Measurements from ENCODE around the gene DAPK1.

DAPK1 gene

DNA sequence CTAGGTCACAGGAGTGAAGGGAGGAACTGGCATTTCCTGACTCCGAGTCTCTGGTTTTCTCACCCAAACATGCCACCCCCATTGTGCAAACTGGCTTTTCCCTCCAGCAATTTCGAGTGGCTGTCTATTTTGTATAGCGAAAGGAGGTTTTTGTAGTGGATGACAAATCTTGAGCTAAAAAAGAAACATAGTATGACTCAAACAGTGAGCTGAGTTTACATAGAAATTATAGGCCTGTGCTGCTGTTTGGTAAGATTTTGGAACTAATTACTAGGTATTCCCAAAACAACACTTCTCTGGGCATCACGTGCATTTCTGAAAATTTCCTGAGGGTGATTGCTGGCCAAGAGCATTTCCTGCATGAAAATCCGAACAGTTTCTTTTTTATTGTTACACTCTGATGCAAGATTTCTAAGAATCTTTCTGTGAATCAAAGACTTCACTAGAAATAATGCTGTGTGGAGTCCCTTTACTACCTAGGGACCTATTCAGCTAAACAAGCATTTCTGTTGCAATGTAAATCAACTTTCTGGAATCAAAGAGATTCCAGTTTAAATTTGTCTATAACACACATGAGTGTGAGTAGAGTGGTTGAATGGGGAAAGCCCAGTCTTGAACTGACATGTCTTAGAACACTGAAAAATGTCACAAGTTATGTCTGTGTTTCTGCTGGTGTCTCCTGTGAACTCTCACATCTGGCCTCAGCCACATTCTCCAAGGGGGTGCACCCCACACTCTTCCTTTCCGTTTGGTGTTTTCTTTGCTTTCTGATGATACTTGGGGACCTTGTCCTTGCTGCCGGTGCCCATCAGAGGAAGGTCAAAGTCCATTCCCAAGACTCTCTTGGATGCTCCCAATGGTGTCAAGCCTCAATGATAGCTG is 33.3 kb upstream of the DAPK1 start:
- Histone ChIP-seq H2BK5ac (ENCODE audit: low read depth, low read length, poor library complexity, severe bottlenecking) (no peak overlapping the region), H4K8ac (ENCODE audit: low read length) (no peak overlapping the region), H3K9me3 (ENCODE audit: control insufficient read depth, low read length) (no peaks in the 10 kb centered on the region), H3K27me3 (ENCODE audit: control insufficient read depth in 1 of 2, insufficient read depth in 1 of 2, low read length in 2 of 2) (no peaks in the 10 kb centered on the region), H3K4me2 (ENCODE audit: low read length, poor library complexity, severe bottlenecking) (no peak overlapping the region), H3K4me1 (ENCODE audit: control insufficient read depth, insufficient read depth, low read depth, low read length) (no peaks in the 10 kb centered on the region), H2AK5ac (ENCODE audit: low read length, severe bottlenecking) (no peak overlapping the region), H3K36me3 (ENCODE audit: control insufficient read depth in 1 of 2, insufficient read depth in 2 of 2, low read depth in 1 of 2, low read length in 2 of 2) (no peaks in the 10 kb centered on the region), H3K27ac (ENCODE audit: low read length, poor library complexity, severe bottlenecking) (no peak overlapping the region), H3K79me1 (replicated peaks; ENCODE audit: low read length, poor library complexity, severe bottlenecking) (no peaks in the 10 kb centered on the region), H2BK12ac (ENCODE audit: low read length in 2 of 2) (no peak overlapping the region), H3K9ac (ENCODE audit: low read length) (peak overlapping the region; percentile 52), H3K23ac (ENCODE audit: low read length in 2 of 2) (no peak overlapping the region), H2BK120ac (ENCODE audit: low read depth, low read length) (no peak overlapping the region), H2AFZ (ENCODE audit: low read depth, low read length) (no peak overlapping the region), H3K4ac (ENCODE audit: low read depth in 1 of 2, low read length in 2 of 2) (no peak overlapping the region), H3K18ac (ENCODE audit: low read depth in 1 of 2, low read length in 2 of 2) (peak overlapping the region in 1 of 2 experiments; percentile 52), H2BK15ac (ENCODE audit: low read depth, poor library complexity, severe bottlenecking) (no peak overlapping the region), H3K14ac (ENCODE audit: low read length in 2 of 2) (no peak overlapping the region), H3K4me3 (ENCODE audit: insufficient read depth in 1 of 2, low read depth in 1 of 2, low read length in 2 of 2) (peak overlapping the region in 1 of 2 experiments; percentile 14), H4K91ac (ENCODE audit: low read length) (no peak overlapping the region)
- 86% methylated on average over 7 of the region's 7 CpGs for WGBS
- DNase-seq: no peak

DNA sequence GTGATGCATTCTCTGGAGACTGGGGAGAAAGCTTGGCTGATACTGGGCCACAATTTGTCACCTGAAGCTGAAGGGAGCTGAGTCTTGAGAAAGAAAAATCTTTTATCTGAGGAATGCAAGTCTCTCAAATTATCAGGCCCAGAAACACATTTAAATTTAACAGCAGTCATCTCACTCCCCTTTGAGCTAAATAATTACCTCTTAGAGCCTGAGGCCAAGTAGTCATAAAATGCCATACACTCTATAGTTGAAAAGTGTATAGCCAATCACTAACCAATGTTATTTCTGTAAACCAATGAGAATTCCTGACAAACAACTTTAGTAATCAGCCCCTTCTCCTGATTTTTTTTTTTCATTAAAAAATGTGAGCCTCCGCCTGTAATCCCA is 32.7 kb upstream of the DAPK1 start:
- H2BK12ac ChIP-seq (ENCODE audit: low read length in 2 of 2): no peak overlapping the region
- H3K4me2 ChIP-seq (ENCODE audit: low read length, poor library complexity, severe bottlenecking): no peak overlapping the region
- H3K9me3 ChIP-seq (ENCODE audit: control insufficient read depth, low read length): no peaks in the 10 kb centered on the region
- no peak overlapping the region for H2BK15ac ChIP-seq (ENCODE audit: low read depth, poor library complexity, severe bottlenecking)
- no peak overlapping the region for H3K14ac ChIP-seq (ENCODE audit: low read length in 2 of 2)
- no peak overlapping the region for H3K27ac ChIP-seq (ENCODE audit: low read length, poor library complexity, severe bottlenecking)
- H3K27me3 ChIP-seq (ENCODE audit: control insufficient read depth in 1 of 2, insufficient read depth in 1 of 2, low read length in 2 of 2): peaks cover 0 to 1% of the 10 kb centered on the region in 2 experiments
- WGBS: 100% methylated on average over 1 of the region's 1 CpG
- no peak overlapping the region for H3K18ac ChIP-seq (ENCODE audit: low read depth in 1 of 2, low read length in 2 of 2)
- H3K4me1 ChIP-seq (ENCODE audit: control insufficient read depth, insufficient read depth, low read depth, low read length): no peaks in the 10 kb centered on the region
- no peak overlapping the region for H2BK5ac ChIP-seq (ENCODE audit: low read depth, low read length, poor library complexity, severe bottlenecking)
- H3K4me3 ChIP-seq (ENCODE audit: insufficient read depth in 1 of 2, low read depth in 1 of 2, low read length in 2 of 2): no peak overlapping the region
- H3K36me3 ChIP-seq (ENCODE audit: control insufficient read depth in 1 of 2, insufficient read depth in 2 of 2, low read depth in 1 of 2, low read length in 2 of 2): no peaks in the 10 kb centered on the region
- H3K4ac ChIP-seq (ENCODE audit: low read depth in 1 of 2, low read length in 2 of 2): no peak overlapping the region
- H4K91ac ChIP-seq (ENCODE audit: low read length): no peak overlapping the region
- no peak overlapping the region for H2BK120ac ChIP-seq (ENCODE audit: low read depth, low read length)
- H2AFZ ChIP-seq (ENCODE audit: low read depth, low read length): no peak overlapping the region
- no peak overlapping the region for H2AK5ac ChIP-seq (ENCODE audit: low read length, severe bottlenecking)
- peak overlapping the region; percentile 52 for H3K9ac ChIP-seq (ENCODE audit: low read length)
- no peak overlapping the region for H3K23ac ChIP-seq (ENCODE audit: low read length in 2 of 2)
- DNase-seq: no peak
- H3K79me1 ChIP-seq (replicated peaks; ENCODE audit: low read length, poor library complexity, severe bottlenecking): no peaks in the 10 kb centered on the region
- H4K8ac ChIP-seq (ENCODE audit: low read length): no peak overlapping the region

DNA sequence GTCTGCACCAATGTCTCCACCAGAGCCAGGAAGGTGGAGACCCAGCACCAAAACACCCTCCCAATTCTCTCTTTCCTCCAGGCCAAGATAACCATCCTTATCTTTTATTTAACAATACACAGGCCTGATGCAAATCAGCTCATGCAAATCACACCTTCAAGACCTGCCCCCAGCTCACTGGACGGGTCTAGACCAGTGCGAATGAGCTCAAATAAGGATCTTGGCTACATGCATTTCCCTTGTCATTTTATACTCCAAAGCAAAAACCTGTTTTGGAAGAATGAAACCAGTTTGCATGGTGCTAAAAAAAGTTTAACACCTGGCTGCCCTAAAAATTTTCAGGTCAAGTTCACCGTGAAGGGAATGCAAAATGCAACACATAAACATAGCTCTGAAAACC is 31.9 kb upstream of the DAPK1 start:
- H3K36me3 ChIP-seq (ENCODE audit: control insufficient read depth in 1 of 2, insufficient read depth in 2 of 2, low read depth in 1 of 2, low read length in 2 of 2): no peaks in the 10 kb centered on the region
- H3K4me3 ChIP-seq (ENCODE audit: insufficient read depth in 1 of 2, low read depth in 1 of 2, low read length in 2 of 2): no peak overlapping the region
- H2BK5ac ChIP-seq (ENCODE audit: low read depth, low read length, poor library complexity, severe bottlenecking): no peak overlapping the region
- 73% methylated on average over 3 of the region's 3 CpGs for WGBS
- DNase-seq: no peak
- H3K9ac ChIP-seq (ENCODE audit: low read length): no peak overlapping the region
- H4K8ac ChIP-seq (ENCODE audit: low read length): no peak overlapping the region
- H2BK12ac ChIP-seq (ENCODE audit: low read length in 2 of 2): no peak overlapping the region
- no peak overlapping the region for H2AFZ ChIP-seq (ENCODE audit: low read depth, low read length)
- H3K18ac ChIP-seq (ENCODE audit: low read depth in 1 of 2, low read length in 2 of 2): no peak overlapping the region
- no peak overlapping the region for H3K4me2 ChIP-seq (ENCODE audit: low read length, poor library complexity, severe bottlenecking)
- H3K79me1 ChIP-seq (replicated peaks; ENCODE audit: low read length, poor library complexity, severe bottlenecking): no peaks in the 10 kb centered on the region
- no peaks in the 10 kb centered on the region for H3K4me1 ChIP-seq (ENCODE audit: control insufficient read depth, insufficient read depth, low read depth, low read length)
- no peak overlapping the region for H3K27ac ChIP-seq (ENCODE audit: low read length, poor library complexity, severe bottlenecking)
- no peak overlapping the region for H2BK120ac ChIP-seq (ENCODE audit: low read depth, low read length)
- H3K23ac ChIP-seq (ENCODE audit: low read length in 2 of 2): no peak overlapping the region
- no peak overlapping the region for H4K91ac ChIP-seq (ENCODE audit: low read length)
- H2BK15ac ChIP-seq (ENCODE audit: low read depth, poor library complexity, severe bottlenecking): no peak overlapping the region
- H3K27me3 ChIP-seq (ENCODE audit: control insufficient read depth in 1 of 2, insufficient read depth in 1 of 2, low read length in 2 of 2): peaks cover 0 to 2% of the 10 kb centered on the region in 2 experiments
- H3K9me3 ChIP-seq (ENCODE audit: control insufficient read depth, low read length): no peaks in the 10 kb centered on the region
- no peak overlapping the region for H2AK5ac ChIP-seq (ENCODE audit: low read length, severe bottlenecking)
- no peak overlapping the region for H3K14ac ChIP-seq (ENCODE audit: low read length in 2 of 2)
- H3K4ac ChIP-seq (ENCODE audit: low read depth in 1 of 2, low read length in 2 of 2): no peak overlapping the region

DNA sequence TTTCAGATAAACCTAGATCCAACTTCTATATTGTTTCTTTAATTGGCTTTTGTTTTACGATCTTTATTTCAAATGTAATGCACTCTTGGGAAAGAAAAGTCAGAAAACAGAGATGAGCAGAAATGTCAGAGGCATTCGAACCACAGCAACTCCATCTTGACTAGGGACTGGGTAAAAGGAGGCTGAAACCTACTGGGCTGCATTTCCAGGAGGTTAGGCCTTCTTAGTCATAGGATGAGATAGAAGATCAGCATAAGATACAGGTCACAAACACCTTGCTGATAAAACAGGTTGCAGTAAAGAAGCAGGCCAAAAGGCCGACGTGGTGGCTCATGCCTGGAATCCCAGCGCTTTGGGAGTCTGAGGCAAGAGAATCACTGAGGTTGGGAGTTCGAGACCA is 30.5 kb upstream of the DAPK1 start:
- no peak for DNase-seq
- Histone ChIP-seq H3K4me1 (ENCODE audit: control insufficient read depth, insufficient read depth, low read depth, low read length) (no peaks in the 10 kb centered on the region), H3K9me3 (ENCODE audit: control insufficient read depth, low read length) (no peaks in the 10 kb centered on the region), H2BK15ac (ENCODE audit: low read depth, poor library complexity, severe bottlenecking) (no peak overlapping the region), H2BK5ac (ENCODE audit: low read depth, low read length, poor library complexity, severe bottlenecking) (no peak overlapping the region), H2AFZ (ENCODE audit: low read depth, low read length) (no peak overlapping the region), H3K18ac (ENCODE audit: low read depth in 1 of 2, low read length in 2 of 2) (no peak overlapping the region), H3K4me2 (ENCODE audit: low read length, poor library complexity, severe bottlenecking) (no peak overlapping the region), H3K79me1 (replicated peaks; ENCODE audit: low read length, poor library complexity, severe bottlenecking) (no peaks in the 10 kb centered on the region), H3K27me3 (ENCODE audit: control insufficient read depth in 1 of 2, insufficient read depth in 1 of 2, low read length in 2 of 2) (peaks cover 0 to 2% of the 10 kb centered on the region in 2 experiments), H3K4me3 (ENCODE audit: insufficient read depth in 1 of 2, low read depth in 1 of 2, low read length in 2 of 2) (no peak overlapping the region), H3K27ac (ENCODE audit: low read length, poor library complexity, severe bottlenecking) (no peak overlapping the region), H3K23ac (ENCODE audit: low read length in 2 of 2) (no peak overlapping the region), H4K8ac (ENCODE audit: low read length) (no peak overlapping the region), H3K36me3 (ENCODE audit: control insufficient read depth in 1 of 2, insufficient read depth in 2 of 2, low read depth in 1 of 2, low read length in 2 of 2) (no peaks in the 10 kb centered on the region), H4K91ac (ENCODE audit: low read length) (no peak overlapping the region), H2AK5ac (ENCODE audit: low read length, severe bottlenecking) (no peak overlapping the region), H3K4ac (ENCODE audit: low read depth in 1 of 2, low read length in 2 of 2) (no peak overlapping the region), H2BK12ac (ENCODE audit: low read length in 2 of 2) (no peak overlapping the region), H3K14ac (ENCODE audit: low read length in 2 of 2) (no peak overlapping the region), H3K9ac (ENCODE audit: low read length) (no peak overlapping the region), H2BK120ac (ENCODE audit: low read depth, low read length) (no peak overlapping the region)
- 92% methylated on average over 6 of the region's 6 CpGs for WGBS

Measured in mesenchymal stem cell (in vitro differentiated cells and primary cell).